OCI-M2 (cell line): ENCODE data around the gene TLR2.

Experiments used
- DNase-seq: peaks from one replicate; lab custom pipeline; 2025; ENCODE audit not compliant: unreplicated experiment; lab: John Stamatoyannopoulos, UW

Gene TLR2, protein sequence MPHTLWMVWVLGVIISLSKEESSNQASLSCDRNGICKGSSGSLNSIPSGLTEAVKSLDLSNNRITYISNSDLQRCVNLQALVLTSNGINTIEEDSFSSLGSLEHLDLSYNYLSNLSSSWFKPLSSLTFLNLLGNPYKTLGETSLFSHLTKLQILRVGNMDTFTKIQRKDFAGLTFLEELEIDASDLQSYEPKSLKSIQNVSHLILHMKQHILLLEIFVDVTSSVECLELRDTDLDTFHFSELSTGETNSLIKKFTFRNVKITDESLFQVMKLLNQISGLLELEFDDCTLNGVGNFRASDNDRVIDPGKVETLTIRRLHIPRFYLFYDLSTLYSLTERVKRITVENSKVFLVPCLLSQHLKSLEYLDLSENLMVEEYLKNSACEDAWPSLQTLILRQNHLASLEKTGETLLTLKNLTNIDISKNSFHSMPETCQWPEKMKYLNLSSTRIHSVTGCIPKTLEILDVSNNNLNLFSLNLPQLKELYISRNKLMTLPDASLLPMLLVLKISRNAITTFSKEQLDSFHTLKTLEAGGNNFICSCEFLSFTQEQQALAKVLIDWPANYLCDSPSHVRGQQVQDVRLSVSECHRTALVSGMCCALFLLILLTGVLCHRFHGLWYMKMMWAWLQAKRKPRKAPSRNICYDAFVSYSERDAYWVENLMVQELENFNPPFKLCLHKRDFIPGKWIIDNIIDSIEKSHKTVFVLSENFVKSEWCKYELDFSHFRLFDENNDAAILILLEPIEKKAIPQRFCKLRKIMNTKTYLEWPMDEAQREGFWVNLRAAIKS

DNA sequence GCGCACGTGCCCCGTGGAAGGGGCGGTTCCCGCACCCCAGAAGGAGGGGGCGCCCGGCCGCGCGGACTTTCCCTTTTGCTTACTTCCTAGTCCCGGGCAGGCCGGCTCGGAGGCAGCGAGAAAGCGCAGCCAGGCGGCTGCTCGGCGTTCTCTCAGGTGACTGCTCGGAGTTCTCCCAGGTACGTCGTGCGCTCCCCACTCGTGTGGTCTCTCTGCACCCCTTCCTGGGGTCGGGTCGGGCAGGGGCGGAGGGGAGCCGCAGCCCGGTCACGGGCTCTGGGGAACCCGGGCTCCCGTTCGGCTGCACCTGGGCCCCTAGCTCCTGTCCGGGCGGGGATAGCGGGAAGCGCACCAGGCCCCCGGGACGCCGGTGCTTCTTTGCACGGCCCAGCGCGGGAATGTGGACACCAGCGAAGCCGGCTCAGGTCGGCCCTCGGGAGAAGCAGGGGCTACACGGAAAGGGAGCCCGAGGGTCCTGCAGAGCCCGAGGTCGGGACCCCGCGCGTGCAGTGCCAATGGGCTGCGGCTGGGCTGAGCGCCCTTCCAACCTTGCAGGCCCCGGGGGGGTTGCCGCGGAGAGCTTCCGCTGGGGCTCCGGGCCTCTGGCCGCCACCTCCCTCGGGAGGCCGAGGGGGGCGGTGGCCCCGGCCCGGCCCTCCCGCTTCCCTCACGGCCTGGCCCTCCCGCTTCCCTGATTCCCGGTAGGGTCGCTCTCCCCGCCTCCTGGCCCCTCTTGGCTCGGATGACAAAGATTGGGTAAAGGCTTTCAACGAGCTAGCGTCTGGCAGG, at the start of gene TLR2:
TLR2 (plus strand) TSS at position 99 of the 789 bp plus-strand sequence. CDS start 18,628 bp downstream, outside the sequence.
- no peak for DNase-seq

- no peak for DNase-seq
Observed at GRCh38 chr4:153634738-153635353, 49.2 kb upstream of the TLR2 start.

DNA sequence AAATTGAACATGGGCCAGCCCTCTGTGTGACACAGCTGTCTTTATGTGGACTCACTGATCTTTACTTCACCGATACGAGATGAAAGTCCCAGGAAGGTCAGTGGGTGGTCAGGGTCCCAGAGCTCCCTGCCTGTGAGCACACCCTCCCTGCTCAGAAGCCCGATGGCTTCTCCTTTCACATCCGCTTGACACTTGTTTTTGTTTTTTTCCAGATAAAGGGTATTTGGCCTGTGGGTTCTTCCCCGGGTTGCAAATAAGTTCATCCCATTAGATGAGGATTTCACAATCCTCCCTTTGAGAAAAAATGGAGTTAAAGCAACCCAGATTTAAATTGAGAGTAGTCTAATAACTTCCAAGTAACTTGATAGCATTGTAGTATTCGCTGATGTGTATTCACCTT, 48.2 kb upstream of the TLR2 start:
- no peak for DNase-seq

- no peak for DNase-seq
Observed at GRCh38 chr4:153637201-153637600, 46.9 kb upstream of the TLR2 start.

GRCh38 chr4:153638011-153638410, 46.1 kb upstream of the TLR2 start:
- DNase-seq, result no peak

DNA sequence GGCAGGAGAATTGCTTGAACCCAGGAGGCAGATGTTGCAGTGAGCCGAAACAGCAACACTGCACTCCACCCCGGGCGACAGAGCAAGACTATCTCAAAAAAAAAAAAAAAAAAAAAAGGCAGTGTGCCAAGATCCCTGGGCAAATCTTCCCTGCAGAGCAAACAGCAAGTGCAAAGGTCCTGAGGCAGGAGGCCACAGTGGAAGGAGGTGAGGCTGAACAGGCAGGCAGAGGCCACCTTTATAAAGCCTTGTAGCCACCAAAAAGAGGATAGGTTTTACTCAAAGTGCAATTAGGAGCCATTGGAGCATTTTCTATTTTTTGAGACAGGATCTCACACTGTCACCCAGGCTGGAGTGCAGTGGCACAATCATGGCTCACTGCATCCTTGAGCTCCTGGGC, 45.1 kb upstream of the TLR2 start:
- DNase-seq, result no peak

DNA sequence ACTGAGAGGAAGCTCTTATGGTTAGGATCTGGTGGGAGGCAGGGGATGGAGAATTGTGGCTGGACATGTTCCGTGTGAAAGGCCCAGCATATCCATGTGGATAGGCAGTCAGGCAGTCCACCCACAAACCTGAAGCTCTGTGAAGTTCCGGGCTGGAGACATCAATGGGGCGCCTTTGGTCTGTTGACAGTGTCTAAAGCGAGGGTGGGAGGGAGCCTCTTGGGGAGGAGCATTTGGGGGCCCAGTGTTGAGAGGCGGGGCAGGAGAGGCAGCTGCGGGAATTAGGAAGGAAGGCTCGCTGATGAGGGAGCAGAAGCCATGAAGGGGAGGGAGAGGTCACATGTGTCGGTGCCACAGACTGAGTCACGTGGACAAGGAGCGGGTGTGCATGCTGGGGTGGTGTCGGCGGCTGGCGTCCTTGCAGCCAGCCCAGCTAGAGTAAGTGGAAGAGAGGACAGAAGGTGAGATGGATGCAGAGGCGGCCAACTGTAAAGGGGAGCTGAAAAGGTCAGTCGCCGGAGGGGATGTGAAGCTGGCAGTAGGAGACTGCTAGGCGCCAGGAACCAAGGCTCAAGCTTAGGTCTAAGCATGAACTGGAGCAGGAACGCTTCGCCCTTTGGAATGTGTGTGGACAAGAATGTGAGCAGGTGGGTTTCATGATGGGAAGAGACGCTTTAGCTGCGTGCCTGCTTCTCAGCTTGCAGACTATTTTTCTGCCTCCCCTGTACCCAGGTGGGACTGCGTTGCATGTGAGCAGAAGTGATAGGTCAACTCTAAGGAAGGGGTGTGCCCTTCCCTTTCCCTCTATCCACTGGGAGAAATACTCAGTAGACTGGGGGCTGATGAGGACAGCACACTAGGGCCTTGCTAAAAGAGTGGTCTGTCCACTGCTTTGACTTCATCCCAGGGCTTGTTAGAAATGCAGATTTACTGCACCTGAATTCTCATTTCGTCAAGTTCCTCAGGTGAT, 44.0 kb upstream of the TLR2 start:
- DNase-seq, result no peak

- DNase-seq, result no peak
Observed at GRCh38 chr4:153641532-153641931, 42.5 kb upstream of the TLR2 start.

- DNase-seq, result no peak
Observed at GRCh38 chr4:153643406-153644383, 40.4 kb upstream of the TLR2 start.

DNA sequence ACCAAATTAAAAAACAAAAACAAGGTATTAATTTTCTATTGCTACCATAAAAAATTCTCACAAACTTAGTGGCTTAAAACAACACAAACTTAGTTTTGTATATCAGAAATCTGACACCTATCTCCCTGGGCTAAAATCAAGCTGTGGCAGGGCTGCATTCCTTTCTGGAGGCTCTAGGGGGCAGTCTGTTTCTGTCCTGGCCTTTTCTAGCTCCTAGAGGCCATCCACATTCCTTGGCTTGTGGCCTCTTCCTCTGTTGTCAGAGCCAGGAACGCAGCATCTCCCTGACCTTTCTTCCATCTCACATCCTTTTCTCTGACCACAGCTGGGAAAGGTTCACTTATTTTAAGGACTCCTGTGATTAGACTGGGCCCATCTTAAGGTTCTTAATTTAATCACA, 38.9 kb upstream of the TLR2 start:
- DNase-seq, result no peak

- no peak for DNase-seq
Observed at GRCh38 chr4:153646261-153646660, 37.8 kb upstream of the TLR2 start.

DNA sequence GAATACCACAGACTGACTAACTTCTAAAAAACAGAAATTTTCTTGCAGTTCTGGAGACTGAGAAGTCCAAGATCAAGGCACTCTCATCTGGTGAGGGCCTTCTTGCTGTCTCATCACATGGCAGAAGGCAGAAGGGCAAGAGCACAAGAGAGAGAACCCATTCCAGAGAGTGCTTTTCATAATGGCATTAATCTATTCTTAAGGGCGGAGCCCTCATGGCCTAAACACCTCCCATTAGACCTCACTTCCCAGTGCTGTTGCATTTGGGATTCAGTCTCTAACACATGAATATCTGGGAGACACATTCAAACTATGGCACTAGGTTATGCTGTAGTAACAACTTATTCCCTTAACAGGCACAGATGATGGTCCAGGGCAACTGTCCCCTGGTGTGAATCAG, 37.1 kb upstream of the TLR2 start:
- DNase-seq, result no peak

DNA sequence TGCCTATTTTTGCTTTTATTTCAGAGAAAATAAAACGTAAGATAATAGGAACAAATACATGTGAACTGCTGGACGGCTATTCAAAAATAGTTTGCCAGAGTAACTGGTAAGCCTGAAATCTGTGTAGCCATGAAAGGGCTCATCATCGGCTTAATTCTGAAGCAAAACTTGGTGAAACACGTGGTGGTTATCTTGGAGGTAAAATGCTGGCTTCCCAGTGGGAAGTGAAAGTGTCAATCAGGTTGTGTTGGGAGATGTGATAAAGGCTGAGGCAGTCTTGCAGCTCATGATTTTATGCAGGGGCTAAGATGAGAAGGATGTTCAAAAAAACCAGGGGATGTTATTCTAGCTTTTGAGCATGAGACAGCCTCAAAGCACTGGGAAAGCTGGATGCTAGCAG, 36.1 kb upstream of the TLR2 start:
- no peak for DNase-seq

DNA sequence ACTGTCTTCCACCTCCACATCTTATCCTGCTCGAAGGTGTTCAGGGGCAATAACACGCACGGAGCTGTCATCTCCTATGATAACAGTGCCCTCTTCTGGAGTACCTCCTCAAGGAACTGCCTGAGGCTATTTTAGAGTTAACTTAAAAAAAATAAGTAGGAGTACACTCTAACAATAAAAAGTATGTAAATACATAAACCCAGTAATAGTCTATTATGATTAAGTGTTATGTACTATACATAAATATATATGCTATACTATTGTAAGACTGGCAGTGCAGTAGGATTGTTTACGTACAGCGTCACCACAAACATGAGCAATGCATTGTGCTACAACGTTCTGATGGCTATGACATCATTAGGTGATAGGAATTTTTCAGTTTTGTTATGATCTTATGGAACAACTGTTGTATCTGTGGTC, 34.5 kb upstream of the TLR2 start:
- no peak for DNase-seq

DNA sequence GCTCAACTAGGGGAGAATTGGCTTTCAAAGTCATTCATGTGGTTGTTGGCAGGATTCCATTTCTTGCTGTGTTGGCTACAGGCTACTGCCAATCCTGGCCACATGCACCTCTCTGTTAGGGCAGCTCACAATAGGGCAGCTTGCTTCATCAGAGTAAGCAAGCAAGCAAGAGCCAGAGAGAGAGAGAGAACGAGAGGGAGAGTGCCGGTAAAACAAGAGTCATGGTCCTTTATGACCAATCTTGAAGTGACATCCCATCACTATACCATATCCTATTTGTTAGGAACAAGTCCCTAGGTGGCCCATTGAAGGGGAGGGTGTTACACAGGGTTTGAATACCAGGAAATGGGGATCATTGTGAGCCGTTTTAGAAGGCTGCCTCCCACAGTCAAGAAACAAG, 33.0 kb upstream of the TLR2 start:
- DNase-seq, result no peak

GRCh38 chr4:153651587-153651986, 32.5 kb upstream of the TLR2 start:
- no peak for DNase-seq

- DNase-seq, result no peak
Observed at GRCh38 chr4:153652051-153652784, 31.9 kb upstream of the TLR2 start.

GRCh38 chr4:153655002-153655541, 29.0 kb upstream of the TLR2 start:
- DNase-seq, result no peak
